H9 (cell line): ENCODE measurements around the gene PCDH9. TPM values are rescaled to one million over a fixed set of nuclear protein-coding genes. Genes with fewer than 3 reads are reported as not detected.

Experiments used
- DNase-seq: peaks from one replicate; pipeline ENCODE4 v3.0.0-alpha.2; 2017
- H2AFZ ChIP-seq: one replicate; pipeline ENCODE4 v1.6.1; 2013; ENCODE audit warnings: mild to moderate bottlenecking, low read length, control low read depth, moderate library complexity
- H2AK5ac ChIP-seq: 2 replicates; pipeline ENCODE4 v1.6.1; 2013; ENCODE audit warnings: low read length, control low read depth, mixed read lengths; ENCODE audit not compliant: insufficient read length
- H2BK120ac ChIP-seq: one replicate; pipeline ENCODE4 v1.6.1; 2013; ENCODE audit warnings: low read depth, mild to moderate bottlenecking, low read length, control low read depth, inconsistent platforms; ENCODE audit not compliant: poor library complexity, severe bottlenecking
- H2BK12ac ChIP-seq: 2 replicates; pipeline ENCODE4 v1.6.1; 2013; ENCODE audit warnings: low read length, control low read depth, mixed read lengths, low read depth; ENCODE audit not compliant: insufficient read length
- H2BK15ac ChIP-seq: 2 replicates; pipeline ENCODE4 v1.6.1; 2013; ENCODE audit warnings: low read depth, low read length, control low read depth
- H2BK20ac ChIP-seq: one replicate; pipeline ENCODE4 v1.6.1; 2013; ENCODE audit warnings: low read depth, mild to moderate bottlenecking, low read length, control low read depth, inconsistent platforms; ENCODE audit not compliant: poor library complexity, severe bottlenecking
- H2BK5ac ChIP-seq: 2 replicates; pipeline ENCODE4 v1.6.1; 2013; ENCODE audit warnings: low read length, control low read depth, mixed read lengths; ENCODE audit not compliant: insufficient read length
- H3K14ac ChIP-seq: 2 replicates; pipeline ENCODE4 v1.6.1; 2013; ENCODE audit warnings: low read length, control low read depth; ENCODE audit not compliant: insufficient read depth
- H3K18ac ChIP-seq: 2 replicates; pipeline ENCODE4 v1.6.1; 2013; ENCODE audit warnings: low read depth, mild to moderate bottlenecking, mixed read lengths, low read length, control low read depth; ENCODE audit not compliant: insufficient read length
- H3K23ac ChIP-seq: 2 replicates; pipeline ENCODE4 v1.6.1; 2013; ENCODE audit warnings: low read length, control low read depth, mixed read lengths, low read depth; ENCODE audit not compliant: insufficient read length
- H3K23me2 ChIP-seq: 2 replicates; pipeline ENCODE4 v1.6.1; 2013; ENCODE audit warnings: low read depth, mild to moderate bottlenecking, mixed read lengths, low read length, control low read depth; ENCODE audit not compliant: insufficient read length, poor library complexity, severe bottlenecking
- H3K27ac ChIP-seq: 2 replicates; pipeline ENCODE4 v1.5.1; 2013; ENCODE audit warnings: low read length, control low read depth, mixed read lengths, low read depth; ENCODE audit not compliant: insufficient read length
- H3K27me3 ChIP-seq: 2 replicates; pipeline ENCODE4 v1.6.1; 2013; ENCODE audit warnings: low read length, control low read depth, inconsistent platforms; ENCODE audit not compliant: insufficient read depth
- H3K4ac ChIP-seq: 2 replicates; pipeline ENCODE4 v1.6.1; 2013; ENCODE audit warnings: low read depth, mild to moderate bottlenecking, control low read depth, inconsistent platforms, low read length, moderate library complexity
- H3K4me1 ChIP-seq: 2 replicates; pipeline ENCODE4 v1.6.1; 2013; ENCODE audit warnings: low read length, control low read depth, inconsistent platforms; ENCODE audit not compliant: insufficient read depth
- H3K4me2 ChIP-seq: 2 replicates; pipeline ENCODE4 v1.6.1; 2013; ENCODE audit warnings: low read length, control low read depth, mixed read lengths; ENCODE audit not compliant: insufficient read length, insufficient read depth
- H3K56ac ChIP-seq: 2 replicates; pipeline ENCODE4 v1.6.1; 2013; ENCODE audit warnings: low read depth, mild to moderate bottlenecking, mixed read lengths, low read length, control low read depth; ENCODE audit not compliant: insufficient read length
- H3K79me1 ChIP-seq: 2 replicates; pipeline ENCODE4 v1.6.1; 2013; ENCODE audit warnings: low read depth, mild to moderate bottlenecking, moderate library complexity, low read length, control low read depth, inconsistent platforms; ENCODE audit not compliant: insufficient read depth, poor library complexity, severe bottlenecking
- H3K79me2 ChIP-seq: 2 replicates; pipeline ENCODE4 v1.6.1; 2013; ENCODE audit warnings: low read length, control low read depth, inconsistent platforms; ENCODE audit not compliant: insufficient read depth
- H3K9ac ChIP-seq: 2 replicates; pipeline ENCODE4 v1.6.1; 2013; ENCODE audit warnings: low read length, control low read depth, mixed read lengths; ENCODE audit not compliant: insufficient read length; ENCODE audit errors: extremely low read depth
- H3K9me3 ChIP-seq: one replicate; pipeline ENCODE4 v1.6.1; 2013; ENCODE audit warnings: low read depth, low read length, inconsistent platforms; ENCODE audit not compliant: control insufficient read depth
- H3T11ph ChIP-seq: one replicate; pipeline ENCODE4 v1.6.1; 2013; ENCODE audit warnings: mild to moderate bottlenecking, low read length, control low read depth, inconsistent platforms
- H4K20me1 ChIP-seq: one replicate; pipeline ENCODE4 v1.6.1; 2013; ENCODE audit not compliant: control insufficient read depth, insufficient read length, insufficient read depth
- H4K5ac ChIP-seq: 2 replicates; pipeline ENCODE4 v1.6.1; 2013; ENCODE audit warnings: low read depth, mild to moderate bottlenecking, mixed read lengths, low read length, control low read depth; ENCODE audit not compliant: insufficient read length
- H4K8ac ChIP-seq: replicated peaks from 2 replicates; pipeline ENCODE4 v1.6.1; 2013; ENCODE audit warnings: low read length, control low read depth, mixed read lengths, low read depth; ENCODE audit not compliant: insufficient read length
- H4K91ac ChIP-seq: 2 replicates; pipeline ENCODE4 v1.6.1; 2013; ENCODE audit warnings: low read depth, mild to moderate bottlenecking, moderate library complexity, mixed read lengths, low read length, control low read depth; ENCODE audit not compliant: insufficient read length
- H3K27ac Mint-ChIP-seq, 3 experiments: 2 replicates in 2 of 3; 3 replicates in 1 of 3; pipeline ENCODE4 v1.8.0; 2020 to 2021; ENCODE audit warnings: mixed read lengths in 3 of 3, mild to moderate bottlenecking in 1 of 3, moderate library complexity in 1 of 3
- H3K27me3 Mint-ChIP-seq: 2 replicates; pipeline ENCODE4 v1.8.0; 2021; ENCODE audit warnings: low read depth, mild to moderate bottlenecking, moderate library complexity, mixed read lengths
- H3K36me3 Mint-ChIP-seq, 3 experiments: 2 replicates in 2 of 3; 3 replicates in 1 of 3; pipeline ENCODE4 v1.8.0; 2020 to 2021; ENCODE audit warnings: low read depth in 3 of 3, mixed read lengths in 3 of 3; ENCODE audit not compliant: insufficient read depth in 1 of 3
- H3K4me1 Mint-ChIP-seq, 2 experiments: 2 replicates each; pipeline ENCODE4 v1.8.0; 2020; ENCODE audit warnings: mixed read lengths in 2 of 2
- H3K4me3 Mint-ChIP-seq, 2 experiments: 2 replicates in 1 of 2; 3 replicates in 1 of 2; pipeline ENCODE4 v1.8.0; 2020 to 2021; ENCODE audit warnings: mild to moderate bottlenecking in 2 of 2, mixed read lengths in 2 of 2, moderate library complexity in 1 of 2
- H3K9me3 Mint-ChIP-seq, 2 experiments: 2 replicates in 1 of 2; 3 replicates in 1 of 2; pipeline ENCODE4 v1.8.0; 2020; ENCODE audit warnings: mild to moderate bottlenecking in 2 of 2, mixed read lengths in 2 of 2, moderate library complexity in 1 of 2
- CTCF ChIP-seq: fragments of 200-600 bp; sonication (generic); conservative IDR thresholded peaks from 3 replicates; pipeline ENCODE4 v1.8.0; 2021; ENCODE audit warnings: antibody characterized with exemption, mild to moderate bottlenecking
- WGBS: extraction: QIAGEN DNeasy Blood & Tissue Kit; methylation state at CpG from one replicate; pipeline ENCODE4 v1.1.7; 2013; ENCODE audit warnings: missing lambda C conversion rate, low lambda C conversion rate, mixed read lengths; ENCODE audit not compliant: insufficient read length; ENCODE audit errors: extremely low coverage; 5-methylcytosine and 5-hydroxymethylcytosine counted together
- total RNA-seq: library from RNA; stranded (reverse); gene quantifications from 2 replicates; pipeline ENCODE4 v1.2.1, GENCODE V29; 2021

PCDH9 gene
- total RNA-seq, 1 experiment from 2014 or later = 0.11 TPM

GRCh38 chr13:67084066-67084465 lies 146.1 kb downstream of the PCDH9 start:
- H3K4me1 ChIP-seq = no peaks in the 10 kb centered on the region
- H3K14ac ChIP-seq = no peak overlapping the region
- H2AFZ ChIP-seq = no peak overlapping the region
- Mint-ChIP-seq H3K4me1 (no peaks in the 10 kb centered on the region), H3K27me3 (no peaks in the 10 kb centered on the region), H3K36me3 (no peaks in the 10 kb centered on the region), H3K4me3 (no peak overlapping the region), H3K9me3 (no peaks in the 10 kb centered on the region), H3K27ac (no peak overlapping the region)
- no peak overlapping the region for H2BK12ac ChIP-seq
- no peaks in the 10 kb centered on the region for H3K9me3 ChIP-seq
- no peak overlapping the region for H4K5ac ChIP-seq
- no peak for TF ChIP-seq CTCF
- H4K20me1 ChIP-seq = no peaks in the 10 kb centered on the region
- H4K8ac ChIP-seq = no peak overlapping the region
- no peak overlapping the region for H3K4ac ChIP-seq
- H3K27ac ChIP-seq = no peak overlapping the region
- H3K4me2 ChIP-seq = no peak overlapping the region
- no peaks in the 10 kb centered on the region for H3K23me2 ChIP-seq
- H2BK20ac ChIP-seq = no peak overlapping the region
- H3K27me3 ChIP-seq = no peaks in the 10 kb centered on the region
- H2BK15ac ChIP-seq = no peak overlapping the region
- DNase-seq = no peak
- no peak overlapping the region for H3T11ph ChIP-seq
- H3K79me1 ChIP-seq = no peaks in the 10 kb centered on the region
- no peak overlapping the region for H3K56ac ChIP-seq
- no peaks in the 10 kb centered on the region for H3K79me2 ChIP-seq
- no peak overlapping the region for H2BK5ac ChIP-seq
- H4K91ac ChIP-seq = no peak overlapping the region
- no peak overlapping the region for H2AK5ac ChIP-seq
- H3K9ac ChIP-seq = no peak overlapping the region
- no CpG with 5 or more reads among the region's 1 CpG for WGBS
- H3K18ac ChIP-seq = no peak overlapping the region
- no peak overlapping the region for H3K23ac ChIP-seq
- no peak overlapping the region for H2BK120ac ChIP-seq
